ENCODE results near the gene CHRNA1.

Gene CHRNA1

GRCh38 chr2:174781298-174781697 is 17.0 kb upstream of the CHRNA1 start:
- DNase-seq: no peak

GRCh38 chr2:174780856-174781255 is 16.6 kb upstream of the CHRNA1 start:
- DNase-seq: no peak

- DNase-seq: no peak
These were observed 16.0 kb upstream of the CHRNA1 start for GRCh38 chr2:174780191-174780840.

- no peak for DNase-seq
These were observed 15.2 kb upstream of the CHRNA1 start for GRCh38 chr2:174779361-174779928.

- DNase-seq: no peak
These were observed 14.1 kb upstream of the CHRNA1 start for GRCh38 chr2:174778085-174778981.

- no peak for DNase-seq
These were observed 13.2 kb upstream of the CHRNA1 start for GRCh38 chr2:174777347-174778084.

GRCh38 chr2:174776675-174777074 is 12.4 kb upstream of the CHRNA1 start:
- DNase-seq: no peak

- DNase-seq: no peak
These were observed 12.0 kb upstream of the CHRNA1 start for GRCh38 chr2:174776223-174776622.

GRCh38 chr2:174775571-174775980 is 11.3 kb upstream of the CHRNA1 start:
- no peak for DNase-seq

GRCh38 chr2:174774886-174775285 is 10.6 kb upstream of the CHRNA1 start:
- no peak for DNase-seq

- DNase-seq: no peak
These were observed 8.9 kb upstream of the CHRNA1 start for GRCh38 chr2:174773215-174773614.

GRCh38 chr2:174772472-174772801 is 8.2 kb upstream of the CHRNA1 start:
- DNase-seq: no peak

- DNase-seq: no peak
These were observed 7.6 kb upstream of the CHRNA1 start for GRCh38 chr2:174771631-174772471.

- DNase-seq: no peak
These were observed 6.9 kb upstream of the CHRNA1 start for GRCh38 chr2:174771136-174771535.

- no peak for DNase-seq
These were observed 4.3 kb upstream of the CHRNA1 start for GRCh38 chr2:174768557-174768956.

GRCh38 chr2:174766271-174766670 is 2.0 kb upstream of the CHRNA1 start:
- no peak for DNase-seq

- no peak for DNase-seq
These were observed 1.3 kb upstream of the CHRNA1 start for GRCh38 chr2:174765576-174765975.

- DNase-seq: no peak
These were observed 492 bp downstream of the CHRNA1 start for GRCh38 chr2:174763780-174764179.

GRCh38 chr2:174762464-174762863 is 1.8 kb downstream of the CHRNA1 start:
- DNase-seq: no peak

- no peak for DNase-seq
These were observed 2.4 kb downstream of the CHRNA1 start for GRCh38 chr2:174761837-174762236.

- DNase-seq: no peak
These were observed 3.3 kb downstream of the CHRNA1 start for GRCh38 chr2:174760845-174761473.
